Hepatic stellate cell (primary cell): Measurements from ENCODE around the gene KIF16B.
A peak's percentile ranks its signal among the peaks of the same experiment; 100 is the strongest.

Experiments
- DNase-seq: peaks from one replicate; pipeline ENCODE4 v3.0.0; 2011; ENCODE audit warnings: low spot score

KIF16B gene

GRCh38 chr20:16395366-16395765 lies 177.9 kb downstream of the KIF16B start:
- DNase-seq, result no peak

DNA sequence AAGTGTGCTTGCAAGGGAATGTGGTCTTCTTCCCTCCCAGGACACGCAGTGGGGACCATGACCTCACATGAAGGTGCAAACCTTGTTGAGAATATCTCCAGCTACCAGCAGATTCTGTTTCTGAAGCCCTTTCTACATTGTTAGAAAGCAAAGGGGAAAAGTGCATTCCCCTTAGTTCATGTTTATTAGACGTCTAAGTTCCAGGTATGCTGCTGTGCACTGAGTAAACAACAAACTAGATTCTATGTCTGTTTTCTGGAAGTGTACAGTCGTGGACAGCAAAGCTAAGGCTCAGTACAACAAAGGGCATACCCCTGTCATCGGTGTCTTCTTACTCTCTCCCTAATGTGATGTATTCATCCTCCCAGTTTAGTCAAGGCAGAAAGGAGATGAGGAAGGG lies 178.5 kb downstream of the KIF16B start:
- DNase-seq, result no peak

GRCh38 chr20:16393836-16394235 lies 179.4 kb downstream of the KIF16B start:
- no peak for DNase-seq

- DNase-seq, result no peak
Measured at GRCh38 chr20:16393297-16393696, 180.0 kb downstream of the KIF16B start.

GRCh38 chr20:16392346-16392745 lies 180.9 kb downstream of the KIF16B start:
- no peak for DNase-seq

DNA sequence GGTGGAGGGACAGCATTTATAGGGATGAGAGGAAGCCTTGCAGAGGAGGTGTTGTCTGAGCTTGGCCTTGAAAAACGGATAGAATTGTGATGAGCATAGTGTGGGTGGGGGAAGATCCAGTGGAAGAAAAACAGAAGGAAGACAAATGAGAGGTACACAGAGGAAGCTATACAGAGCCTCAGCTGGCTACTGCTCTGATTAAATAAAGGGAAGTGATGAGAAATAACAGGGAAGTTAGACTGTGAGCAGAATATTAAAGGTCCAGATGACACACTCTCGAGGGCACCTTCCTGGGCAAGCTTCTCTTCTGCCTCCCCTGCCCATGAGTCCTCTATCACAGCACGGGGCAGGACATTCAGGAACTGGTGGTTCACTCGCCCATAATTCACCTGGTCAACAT lies 182.3 kb downstream of the KIF16B start:
- DNase-seq, result no peak

GRCh38 chr20:16388731-16389130 lies 184.5 kb downstream of the KIF16B start:
- DNase-seq, result no peak

GRCh38 chr20:16387666-16388065 lies 185.6 kb downstream of the KIF16B start:
- no peak for DNase-seq

DNA sequence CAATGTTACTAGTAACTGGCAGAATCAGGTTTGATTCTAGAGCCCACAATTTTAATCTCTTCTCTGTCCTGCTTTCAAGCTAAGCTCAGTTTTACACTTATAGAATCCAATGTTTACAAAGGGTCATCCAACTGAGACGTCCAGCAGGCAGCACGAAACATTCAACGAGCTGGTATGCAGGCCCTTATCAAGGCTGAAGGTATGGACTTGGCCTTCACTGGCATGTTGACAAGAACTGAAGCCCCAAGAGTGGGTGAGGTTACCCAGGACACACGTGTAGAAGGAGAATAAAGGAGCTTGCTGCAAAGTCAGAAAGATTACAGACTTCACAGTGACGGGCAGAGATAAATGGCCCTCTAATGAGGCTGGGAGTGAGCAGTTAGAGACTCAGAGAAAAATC lies 187.4 kb downstream of the KIF16B start:
- DNase-seq, result no peak

DNA sequence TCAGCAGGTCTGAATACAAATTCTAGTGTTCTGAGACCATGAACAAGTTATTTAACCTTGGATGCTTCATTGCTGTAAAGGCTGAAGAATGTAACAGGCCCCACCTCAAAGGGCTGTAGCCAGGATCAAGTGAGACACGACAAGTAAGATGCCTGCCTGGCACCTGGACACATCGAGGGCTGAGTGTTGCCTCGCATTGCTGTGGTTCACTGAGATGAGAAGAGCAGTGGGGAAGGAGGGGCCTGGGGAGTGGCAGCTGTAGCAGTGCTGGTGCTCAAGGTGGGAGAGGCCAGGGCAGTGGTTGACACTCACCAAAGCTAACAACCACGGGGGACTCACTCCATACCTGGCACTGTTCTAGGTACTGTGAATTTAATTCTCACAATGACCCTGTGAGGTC lies 187.8 kb downstream of the KIF16B start:
- no peak for DNase-seq

DNA sequence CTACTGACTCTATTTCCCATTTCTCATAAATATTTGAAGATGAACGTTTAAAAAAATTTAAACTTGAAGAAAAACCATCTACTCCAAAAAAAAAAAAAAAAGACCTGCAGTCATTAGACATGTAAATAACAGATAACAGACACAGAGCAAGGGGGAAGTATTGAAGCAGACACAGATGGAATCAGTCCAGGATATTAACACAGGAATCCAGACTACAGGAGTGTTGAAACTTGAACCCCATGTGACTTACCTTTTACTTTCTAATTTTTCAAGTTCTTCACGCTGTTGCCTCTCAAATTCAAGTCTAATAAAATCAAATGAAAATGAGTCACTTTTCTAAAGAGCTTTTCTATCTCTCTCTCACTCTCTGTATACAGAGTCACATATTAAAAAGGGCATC lies 191.8 kb downstream of the KIF16B start:
- no peak for DNase-seq

GRCh38 chr20:16378712-16379370 lies 194.4 kb downstream of the KIF16B start:
- no peak for DNase-seq

- no peak for DNase-seq
Measured at GRCh38 chr20:16378122-16378521, 195.1 kb downstream of the KIF16B start.

DNA sequence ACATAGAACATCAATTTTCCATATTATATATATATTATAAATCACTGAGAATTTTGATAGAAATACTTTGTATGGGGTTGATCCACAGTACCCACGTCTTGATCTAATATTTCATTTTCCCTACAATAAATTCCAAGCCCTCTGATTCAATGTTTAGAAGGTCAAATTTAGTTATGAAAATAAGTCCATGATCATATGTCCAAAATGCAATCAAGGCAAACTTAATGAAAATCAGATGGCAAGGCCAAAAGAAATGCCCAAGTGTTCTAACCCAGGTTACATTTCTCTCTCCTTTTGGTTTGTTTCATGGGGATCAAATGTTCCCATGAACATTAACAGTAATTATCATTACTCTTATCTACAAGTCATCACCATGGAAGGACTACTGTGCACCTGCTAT lies 203.8 kb downstream of the KIF16B start:
- DNase-seq, result no peak

GRCh38 chr20:16368645-16369292 lies 204.5 kb downstream of the KIF16B start:
- DNase-seq, result peak; percentile 16

DNA sequence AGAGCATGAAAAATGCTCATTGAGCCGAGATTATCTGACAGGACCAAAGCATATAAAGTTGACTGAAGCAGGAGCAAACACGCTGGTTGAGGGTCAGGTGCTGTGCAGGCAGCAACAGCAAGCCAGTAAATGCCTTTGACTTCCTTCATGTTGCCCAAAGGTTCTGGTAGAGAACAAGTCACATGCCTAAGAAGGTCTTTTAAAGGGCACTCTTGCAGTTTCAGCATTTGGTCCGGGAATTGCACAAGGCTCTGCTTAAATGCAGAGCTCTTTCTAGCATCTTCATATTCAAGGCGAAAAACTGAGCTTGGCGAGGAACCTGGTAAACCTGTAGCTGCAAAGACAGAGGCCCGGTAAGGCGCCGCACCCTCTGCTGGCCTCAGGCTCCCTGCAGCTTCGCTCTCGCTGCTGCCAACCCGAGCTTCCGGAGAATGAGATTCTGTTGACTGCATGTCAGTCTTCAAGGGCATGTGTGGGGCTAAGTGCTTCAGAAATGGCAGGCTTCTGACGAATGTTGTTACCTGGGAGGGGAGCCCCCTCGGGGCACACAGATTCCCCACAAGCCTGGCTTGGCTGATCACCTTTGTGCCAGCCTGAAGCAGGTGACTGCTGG lies 205.2 kb downstream of the KIF16B start:
- DNase-seq, result no peak

DNA sequence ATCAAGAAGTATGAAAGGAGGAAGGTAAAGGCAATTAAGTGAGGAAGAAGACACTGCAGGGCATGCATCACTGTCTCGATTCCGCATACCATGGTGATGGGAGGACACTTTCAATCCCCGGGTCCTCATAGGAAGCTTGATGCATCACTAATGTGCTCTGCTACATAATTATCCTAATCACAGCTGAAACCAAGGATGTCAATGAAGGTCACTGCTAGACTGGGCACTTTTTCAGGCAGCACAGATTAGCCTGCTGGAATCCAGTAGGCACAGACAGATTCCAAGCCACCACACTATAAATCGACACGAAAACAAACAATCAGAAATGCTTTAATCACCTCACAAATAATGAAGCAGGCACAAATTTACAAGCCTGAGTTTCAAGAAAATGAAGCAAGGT lies 206.7 kb downstream of the KIF16B start:
- no peak for DNase-seq

GRCh38 chr20:16364320-16364687 lies 208.9 kb downstream of the KIF16B start:
- no peak for DNase-seq

DNA sequence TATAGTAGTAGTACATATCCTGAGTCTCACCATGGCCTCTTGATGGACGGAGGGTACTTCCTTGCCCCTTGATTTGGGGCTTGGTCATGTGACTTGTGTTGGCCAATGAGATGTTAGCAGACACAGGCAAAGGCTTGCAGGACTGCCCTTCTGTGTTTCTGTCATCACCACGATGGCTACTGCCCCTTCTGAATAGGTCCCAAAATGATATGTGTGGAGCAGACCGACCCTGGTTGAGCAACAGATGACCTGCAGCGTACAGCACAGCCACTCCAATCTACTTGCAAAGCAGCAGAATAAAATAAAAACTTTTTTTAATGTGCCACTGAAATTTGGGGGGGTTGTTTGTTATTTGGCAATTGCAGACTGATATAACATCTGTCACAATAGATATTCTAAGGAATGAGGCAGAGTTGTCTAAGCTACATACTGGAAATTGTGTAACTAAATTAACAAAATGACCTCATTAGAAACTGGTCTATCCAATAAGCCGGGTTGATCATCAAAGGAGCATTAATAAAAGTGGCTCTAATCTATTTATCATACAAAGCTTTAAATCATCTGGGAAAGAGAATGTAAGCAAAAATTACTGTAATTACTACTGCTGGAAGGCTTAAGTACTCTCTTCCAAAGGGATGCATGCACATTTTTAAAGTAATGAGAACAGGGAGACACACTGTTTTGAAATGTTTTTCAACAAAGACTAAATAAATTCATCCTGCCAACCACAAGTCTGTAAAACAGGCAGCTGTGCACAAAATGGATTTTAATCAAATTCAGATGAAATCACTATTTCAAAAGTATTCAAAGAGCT lies 209.5 kb downstream of the KIF16B start:
- no peak for DNase-seq

DNA sequence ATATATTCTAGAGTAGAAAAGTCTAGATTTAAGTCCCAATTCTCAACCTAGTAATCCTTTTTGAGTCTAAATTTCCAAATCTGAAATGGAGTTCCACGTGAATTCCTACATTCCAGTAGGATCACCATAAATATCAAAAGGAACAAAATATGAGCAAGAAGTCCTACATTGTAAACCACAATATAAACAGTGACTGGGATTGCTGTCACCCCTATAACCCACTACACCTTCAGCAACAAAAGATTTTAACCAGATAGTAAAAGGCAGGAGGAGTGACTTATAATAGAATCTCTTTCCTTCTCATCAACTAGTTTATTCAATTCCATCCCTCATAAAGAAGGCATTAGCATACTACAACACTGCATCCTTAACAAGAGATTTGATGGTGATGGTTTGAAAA lies 210.6 kb downstream of the KIF16B start:
- DNase-seq, result no peak

GRCh38 chr20:16360668-16361067 lies 212.6 kb downstream of the KIF16B start:
- DNase-seq, result no peak

DNA sequence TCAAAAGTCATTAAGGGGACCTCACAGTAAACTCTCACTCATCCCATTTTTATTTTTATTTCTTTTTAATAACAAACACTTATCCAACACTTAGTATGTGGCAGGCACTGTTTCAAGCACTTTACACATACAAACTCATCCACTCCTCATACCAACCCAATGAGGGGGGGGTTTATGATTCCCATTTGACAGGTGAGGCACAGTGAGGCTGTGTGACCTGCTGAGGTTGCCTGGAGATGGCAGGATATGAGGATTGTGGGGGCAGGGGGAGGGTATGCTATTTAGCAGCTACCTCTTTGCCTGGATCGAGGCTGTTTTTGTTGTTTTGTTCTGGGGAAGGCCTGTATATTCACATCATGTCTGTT lies 219.8 kb downstream of the KIF16B start:
- DNase-seq, result no peak
